SK-N-SH treated with all-trans-retinoic acid at 6 μM for 48 hours (cell line): ENCODE data around the gene PRPF8.

Experiments
- ARNTL ChIP-seq: fragments of 450-650 bp; formaldehyde crosslinking; IDR thresholded peaks from 2 replicates; pipeline ENCODE4 v1.5.0; 2020; ENCODE audit warnings: low read depth, mild to moderate bottlenecking, moderate library complexity, borderline replicate concordance
- BACH2 ChIP-seq: fragments of 250-450 bp; sonication (Bioruptor Pico); IDR thresholded peaks from 2 replicates; pipeline ENCODE4 v1.9.0; 2021; ENCODE audit warnings: mild to moderate bottlenecking, borderline replicate concordance
- CSDC2 ChIP-seq: fragments of 250-450 bp; sonication (Bioruptor Pico); IDR thresholded peaks from 2 replicates; pipeline ENCODE4 v1.5.0; 2020; ENCODE audit warnings: mild to moderate bottlenecking, moderate library complexity
- ESRRG ChIP-seq: fragments of 250-450 bp; sonication (Bioruptor Pico); IDR thresholded peaks from 2 replicates; pipeline ENCODE4 v1.6.1; 2021; ENCODE audit warnings: mild to moderate bottlenecking
- PATZ1 ChIP-seq: fragments of 250-450 bp; sonication (Bioruptor Pico); IDR thresholded peaks from 2 replicates; pipeline ENCODE4 v1.8.0; 2020; ENCODE audit warnings: mild to moderate bottlenecking, moderate library complexity, borderline replicate concordance
- POU6F1 ChIP-seq: fragments of 250-450 bp; sonication (Bioruptor Pico); IDR thresholded peaks from 2 replicates; pipeline ENCODE4 v1.8.0; 2021; ENCODE audit warnings: low read depth, mild to moderate bottlenecking, moderate library complexity, borderline replicate concordance
- RARB ChIP-seq: fragments of 250-450 bp; sonication (Bioruptor Pico); IDR thresholded peaks from 2 replicates; pipeline ENCODE4 v1.8.0; 2021; ENCODE audit warnings: mild to moderate bottlenecking, moderate library complexity
- ZFP30 ChIP-seq: fragments of 450-650 bp; formaldehyde crosslinking; IDR thresholded peaks from 2 replicates; pipeline ENCODE4 v1.5.0; 2022; ENCODE audit warnings: mild to moderate bottlenecking, moderate library complexity
- ZNF565 ChIP-seq: fragments of 450-650 bp; formaldehyde crosslinking; conservative IDR thresholded peaks from 2 replicates; pipeline ENCODE4 v1.5.0; 2020; ENCODE audit warnings: low read depth, mild to moderate bottlenecking, moderate library complexity

GRCh38 chr17:1697681-1698080, 13.0 kb upstream of the PRPF8 start:
- TF ChIP-seq PATZ1 (CRISPR knock-in tag), result no peak
- no peak for TF ChIP-seq ZFP30
- no peak for TF ChIP-seq ESRRG
- TF ChIP-seq CSDC2 (CRISPR knock-in tag), result no peak
- TF ChIP-seq RARB (CRISPR knock-in tag), result no peak
- TF ChIP-seq BACH2 (CRISPR knock-in tag), result no peak
- TF ChIP-seq POU6F1 (CRISPR knock-in tag), result no peak
- no peak for TF ChIP-seq ARNTL (CRISPR knock-in tag)
- no peak for TF ChIP-seq ZNF565 (CRISPR knock-in tag)
